K562 (cell line): ENCODE measurements around the gene CRHR1. TPM values are rescaled to one million over a fixed set of nuclear protein-coding genes. Genes with fewer than 3 reads are reported as not detected.

Experiments
- ATAC-seq: fragments of 200-7000 bp; cut with Tn5 transposase; 3 replicates; pipeline ENCODE4 v1.9.1; 2020; ENCODE audit warnings: moderate library complexity
- BruUV-seq: library from RNA; stranded (reverse); fragments of 400-500 nt; replicated peaks from 2 replicates; lab custom pipeline; 2021; lab: Mats Ljungman, UMichigan
- CTCF ChIA-PET: fragments of 300-600 bp; formaldehyde crosslinking; extraction: SDS; loops from one replicate; lab custom pipeline; 2021; ENCODE audit warnings: low intra/inter-chr PET ratio; lab: Yijun Ruan, JAX
- POLR2A ChIA-PET: fragments of 300-600, 350-650 bp; sonication (Branson Sonifier 250); formaldehyde crosslinking; extraction: SDS; loops from one replicate; lab custom pipeline; 2021; ENCODE audit warnings: antibody characterized with exemption, inconsistent platforms; lab: Yijun Ruan, JAX
- DNase-seq, 4 experiments: peaks; one replicate each; pipeline versions ENCODE4 v3.0.0 to v3.0.0-alpha.2; 2011 to 2018; ENCODE audit warnings: low spot score in 3 of 4, mixed read lengths in 3 of 4; ENCODE audit errors: extremely low read depth in 1 of 4
- FAIRE-seq: peaks from 2 replicates; lab custom pipeline; 2011; peaks lifted over from hg19 to GRCh38; lab: Jason Lieb, UNC
- H2AFZ ChIP-seq: 2 replicates; pipeline ENCODE4 v1.6.0; 2011; ENCODE audit warnings: low read depth, low read length, control low read depth, inconsistent platforms
- H3K27ac ChIP-seq: fragments of 200-600 bp; 3 replicates; pipeline ENCODE4 v1.8.0; 2011; ENCODE audit warnings: low read depth, mild to moderate bottlenecking, control low read depth, inconsistent platforms, low read length, moderate library complexity, mixed read lengths; ENCODE audit errors: extremely low read depth
- H3K27me3 ChIP-seq, 2 experiments: fragments of 300-600 bp in 1 of 2; 2 replicates in 1 of 2; 3 replicates in 1 of 2; pipeline versions ENCODE4 v1.6.0 to v1.8.0; 2011; ENCODE audit warnings: inconsistent platforms in 2 of 2, low read length in 2 of 2, mild to moderate bottlenecking in 1 of 2, mixed read lengths in 1 of 2, moderate library complexity in 1 of 2; ENCODE audit not compliant: control insufficient read depth in 2 of 2, insufficient read depth in 2 of 2
- H3K36me3 ChIP-seq: fragments of 300-600 bp; 3 replicates; pipeline ENCODE4 v1.8.0; 2011; ENCODE audit warnings: mild to moderate bottlenecking, low read length, inconsistent platforms; ENCODE audit not compliant: control insufficient read depth, insufficient read depth
- H3K4me1 ChIP-seq, 2 experiments: fragments of 200-600 bp in 1 of 2; replicated peaks in 1 of 2; 2 replicates in 1 of 2; 3 replicates in 1 of 2; pipeline versions ENCODE4 v1.5.1 to v1.8.0; 2011; ENCODE audit warnings: inconsistent platforms in 2 of 2, low read length in 2 of 2, mild to moderate bottlenecking in 1 of 2, mixed read lengths in 1 of 2, moderate library complexity in 1 of 2; ENCODE audit not compliant: control insufficient read depth in 2 of 2, insufficient read depth in 2 of 2
- H3K4me2 ChIP-seq: 2 replicates; pipeline ENCODE4 v1.6.1; 2011; ENCODE audit warnings: low read length, control low read depth, inconsistent platforms, mixed read lengths; ENCODE audit not compliant: insufficient read depth
- H3K4me3 ChIP-seq: fragments of 200-600 bp; sonication (generic), shearing (Covaris generic); 2 replicates; pipeline ENCODE4 v1.5.1; 2016; ENCODE audit warnings: control low read depth, inconsistent platforms
- H3K79me2 ChIP-seq: fragments of 200-600 bp; 3 replicates; pipeline ENCODE4 v1.8.0; 2011; ENCODE audit warnings: low read length, inconsistent platforms; ENCODE audit not compliant: control insufficient read depth, insufficient read depth
- H3K9ac ChIP-seq, 2 experiments: 2 replicates each; pipeline versions ENCODE4 v1.6.0 to v1.6.1; 2011; ENCODE audit warnings: low read depth in 2 of 2, low read length in 2 of 2, control low read depth in 1 of 2, inconsistent platforms in 1 of 2, mild to moderate bottlenecking in 1 of 2, mixed read lengths in 1 of 2; ENCODE audit not compliant: insufficient read depth in 1 of 2
- H3K9me1 ChIP-seq: one replicate; pipeline ENCODE4 v1.6.0; 2011; ENCODE audit warnings: inconsistent platforms, mild to moderate bottlenecking, low read length, moderate library complexity; ENCODE audit not compliant: control insufficient read depth, insufficient read depth
- H3K9me3 ChIP-seq: replicated peaks from 2 replicates; pipeline ENCODE4 v1.5.1; 2011; ENCODE audit warnings: low read depth, low read length, inconsistent platforms; ENCODE audit not compliant: control insufficient read depth, insufficient read depth
- H4K20me1 ChIP-seq: replicated peaks from 2 replicates; pipeline ENCODE4 v1.6.1; 2011; ENCODE audit warnings: low read length, inconsistent platforms, mixed read lengths; ENCODE audit not compliant: control insufficient read depth, insufficient read depth
- FOXA3 ChIP-seq, 2 experiments: fragments of 450-650 bp in 1 of 2; sonication (generic) in 1 of 2; formaldehyde crosslinking; IDR thresholded peaks in 1 of 2; conservative IDR thresholded peaks in 1 of 2; 2 replicates each; pipeline versions ENCODE4 v1.4.0 to v1.8.0; 2020 to 2022; ENCODE audit warnings: mild to moderate bottlenecking in 2 of 2, missing genetic modification reagents in 1 of 2
- SRSF1 ChIP-seq: fragments of 200-400 bp; formaldehyde crosslinking; IDR thresholded peaks from 2 replicates; pipeline ENCODE4 v1.6.1; 2017; ENCODE audit warnings: mild to moderate bottlenecking, low read depth, low read length, moderate library complexity
- VEZF1 ChIP-seq: fragments of 200-800 bp; sonication (Bioruptor generic); IDR thresholded peaks from 2 replicates; pipeline ENCODE4 v1.6.1; 2017; ENCODE audit warnings: missing genetic modification characterization, missing compliant biosample characterization
- WGBS: fragments of 100-300 bp; shearing (Covaris generic); methylation state at CpG from one replicate; pipeline ENCODE4 v1.1.6; 2016; ENCODE audit warnings: low coverage, mixed read lengths; ENCODE audit not compliant: insufficient coverage; ENCODE audit errors: missing lambda C conversion rate; 5-methylcytosine and 5-hydroxymethylcytosine counted together
- in situ Hi-C: fragments of 300-500 bp; cut with MboI; formaldehyde crosslinking; loops from 4 replicates; pipeline ENCODE4 v1.15.0; 2018; ENCODE audit warnings: inconsistent platforms, mixed read lengths
- intact Hi-C: fragments of 100-400 bp; cut with micrococcal nuclease; formaldehyde crosslinking; loops from 2 replicates; pipeline ENCODE4 v1.14.2; 2022
- polyA plus RNA-seq, 8 experiments: library from polyadenylated mRNA; depleted of rRNA in 4 of 8; stranded (reverse) in 5 of 8; unstranded in 3 of 8; fragments of >200 nt; fragmentation: Nextera tagmentation in 2 of 8; fragmentation: Illumina TruSeq in 1 of 8; extraction: Ambion mirVana in 2 of 8; extraction: Trizol in 1 of 8; gene quantifications; 2 replicates each; pipeline versions ENCODE4 v1.2.1 to v1.2.3, GENCODE V29; 2011 to 2014; ENCODE audit warnings: inconsistent platforms in 1 of 8, missing spikeins in 1 of 8
- total RNA-seq, 7 experiments: library from RNA; depleted of rRNA in 6 of 7; stranded (reverse); fragments of >200 nt in 6 of 7; fragmentation: Illumina TruSeq in 2 of 7; extraction: Trizol in 2 of 7; gene quantifications; 2 replicates each; pipeline versions ENCODE4 v1.2.1 to v1.2.3, GENCODE V29; 2011 to 2021; ENCODE audit warnings: low replicate concordance in 1 of 7

The CRHR1 gene
- total and polyA plus RNA-seq, 9 of the 15 experiments (the other 6 are each of a cell fraction or from before 2014, with no cell fraction given), result 0.05 TPM; not detected in 8

GRCh38 chr17:45828171-45828570, 44.1 kb downstream of the CRHR1 start:
- no peak overlapping the region for H3K4me2 ChIP-seq
- H3K9me1 ChIP-seq, result no peaks in the 10 kb centered on the region
- in situ Hi-C loops, result loop anchor here (25.0 kb wide), 1 partner anchor 416 kb away; no protein-coding TSS in a partner anchor
- no peaks in the 10 kb centered on the region for H3K79me2 ChIP-seq
- ChIA-PET POLR2A (interaction anchor here (0.5 to 1.4 kb wide), 4 partner anchors 8 to 455 kb away, joined by 3 to 5 read pairs (median 4); no protein-coding TSS in a partner anchor), CTCF (interaction anchor here (0.7 kb wide), 1 partner anchor 174 kb away, joined by 3 read pairs; no protein-coding TSS in a partner anchor)
- no peak overlapping the region for H3K4me3 ChIP-seq
- no peak overlapping the region for H2AFZ ChIP-seq
- H3K9ac ChIP-seq, result no peak overlapping the region
- no peak for ATAC-seq
- H3K4me1 ChIP-seq, result peaks cover 0 to 4% of the 10 kb centered on the region in 2 experiments; a peak in 3 of 5 replicates
- WGBS, result under 1% methylated on average over 9 of the region's 9 CpGs
- TF ChIP-seq FOXA3 (CRISPR knock-in tag; conservative IDR thresholded peaks at IDR 0.05 in 1 of 2, IDR thresholded peaks at IDR 0.05 in 1 of 2) (0 out of 4 replicates have a peak, but pooled peaks of 1 of the 2 experiments have one; percentile 15), SRSF1 (no peak), VEZF1 (peak; percentile 70; the same call in 1 of the 2 replicates)
- H3K9me3 ChIP-seq, result no peaks in the 10 kb centered on the region
- DNase-seq, result no peak
- H3K27ac ChIP-seq, result no peak overlapping the region
- peaks cover 13 to 78% of the 10 kb centered on the region in 2 experiments; a peak in 4 of 5 replicates for H3K27me3 ChIP-seq
- intact Hi-C loops, result no loop called here
- no peak for FAIRE-seq
- no TSS peak for BruUV-seq
- no peaks in the 10 kb centered on the region for H3K36me3 ChIP-seq
- peaks cover 9% of the 10 kb centered on the region; the same call in 1 of the 2 replicates for H4K20me1 ChIP-seq
